Mammary epithelial cell (primary cell): ENCODE results near the gene PPP1R15B.

ENCODE experiments used
- EZH2 ChIP-seq: IDR thresholded peaks from 2 replicates; pipeline ENCODE4 v1.6.1; 2012; ENCODE audit warnings: low read length, inconsistent platforms, borderline replicate concordance
- TF ChIP-seq, protein P1 (sequence below), 2 donors: IDR thresholded peaks in 1 of 2; conservative IDR thresholded peaks in 1 of 2; 2 replicates each; pipeline ENCODE4 v1.5.1; 2011 to 2012; ENCODE audit warnings: inconsistent platforms in 2 of 2, low read length in 2 of 2, mild to moderate bottlenecking in 2 of 2, control low read depth in 1 of 2, low read depth in 1 of 2; ENCODE audit not compliant: insufficient read depth in 1 of 2; ENCODE audit errors: extremely low read depth in 1 of 2

DNA sequence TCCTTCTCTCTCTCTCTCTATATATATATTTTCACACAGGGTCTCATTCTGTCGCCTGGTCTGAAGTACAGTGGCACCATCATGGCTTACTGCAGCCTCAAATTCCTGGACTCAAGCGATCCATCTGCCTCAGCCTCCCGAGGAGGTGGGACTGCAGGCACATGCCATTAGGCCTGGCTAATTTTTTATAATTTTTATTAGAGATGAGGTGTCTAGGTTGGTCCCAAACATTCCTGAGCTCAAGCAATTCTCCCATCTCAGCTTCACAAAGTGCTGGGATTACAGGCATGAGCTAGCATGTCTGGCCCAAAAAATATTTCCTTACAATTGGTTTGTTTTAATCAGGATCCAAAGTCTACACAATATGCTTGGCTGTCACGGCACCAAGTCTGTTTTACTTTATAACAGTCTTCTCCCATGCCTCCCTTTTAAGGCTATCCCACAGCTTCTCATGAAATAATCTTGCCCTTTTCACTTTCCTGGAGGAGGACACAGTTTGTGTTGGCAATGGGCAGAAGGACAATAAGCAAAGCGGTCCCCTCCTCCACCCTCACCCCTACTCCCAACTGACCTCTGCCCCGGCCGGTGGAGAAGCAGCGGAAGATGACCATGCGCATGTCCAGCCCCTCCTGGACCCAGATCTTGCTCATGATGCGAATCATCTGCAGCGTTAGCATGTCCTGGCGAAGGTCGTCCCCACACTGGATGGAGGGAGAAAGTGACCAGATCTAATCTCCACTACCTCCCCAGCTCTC is 28.2 kb upstream of the PPP1R15B start:
- TF ChIP-seq, protein P1, sequence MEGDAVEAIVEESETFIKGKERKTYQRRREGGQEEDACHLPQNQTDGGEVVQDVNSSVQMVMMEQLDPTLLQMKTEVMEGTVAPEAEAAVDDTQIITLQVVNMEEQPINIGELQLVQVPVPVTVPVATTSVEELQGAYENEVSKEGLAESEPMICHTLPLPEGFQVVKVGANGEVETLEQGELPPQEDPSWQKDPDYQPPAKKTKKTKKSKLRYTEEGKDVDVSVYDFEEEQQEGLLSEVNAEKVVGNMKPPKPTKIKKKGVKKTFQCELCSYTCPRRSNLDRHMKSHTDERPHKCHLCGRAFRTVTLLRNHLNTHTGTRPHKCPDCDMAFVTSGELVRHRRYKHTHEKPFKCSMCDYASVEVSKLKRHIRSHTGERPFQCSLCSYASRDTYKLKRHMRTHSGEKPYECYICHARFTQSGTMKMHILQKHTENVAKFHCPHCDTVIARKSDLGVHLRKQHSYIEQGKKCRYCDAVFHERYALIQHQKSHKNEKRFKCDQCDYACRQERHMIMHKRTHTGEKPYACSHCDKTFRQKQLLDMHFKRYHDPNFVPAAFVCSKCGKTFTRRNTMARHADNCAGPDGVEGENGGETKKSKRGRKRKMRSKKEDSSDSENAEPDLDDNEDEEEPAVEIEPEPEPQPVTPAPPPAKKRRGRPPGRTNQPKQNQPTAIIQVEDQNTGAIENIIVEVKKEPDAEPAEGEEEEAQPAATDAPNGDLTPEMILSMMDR (conservative IDR thresholded peaks at IDR 0.05 in 1 of 2, IDR thresholded peaks at IDR 0.05 in 1 of 2; ENCODE audit: extremely low read depth in 1 of 2, insufficient read depth in 1 of 2, low read depth in 1 of 2, low read length in 2 of 2): no peak
- no peak for TF ChIP-seq EZH2
